ENCODE measurements around the gene BCL6. TPM values are rescaled to one million over a fixed set of nuclear protein-coding genes. Genes with fewer than 3 reads are reported as not detected.

Gene BCL6
- total and polyA plus RNA-seq, 4 donors: 7.8 to 71.8 (median 13.3) TPM

- H3K36me3 ChIP-seq (ENCODE audit: control insufficient read depth in 4 of 4, insufficient read depth in 3 of 4, low read depth in 1 of 4, low read length in 3 of 4): peaks cover 1 to 26% (median 22%) of the 10 kb centered on the region in 4 donors
- 94% methylated on average over 5 of the region's 5 CpGs for WGBS
- no peaks in the 10 kb centered on the region for H3K27me3 ChIP-seq (ENCODE audit: control insufficient read depth in 4 of 4, insufficient read depth in 4 of 4, low read length in 3 of 4)
- DNase-seq (ENCODE audit: low spot score): no peak
- no peak overlapping the region for H3K9ac ChIP-seq (ENCODE audit: low read depth in 1 of 2, low read length in 2 of 2)
- TF ChIP-seq ATF3 (IDR thresholded peaks at IDR 0.05): no peak
- TF ChIP-seq HNF4G (IDR thresholded peaks at IDR 0.05): no peak
- TF ChIP-seq TAF1 (conservative IDR thresholded peaks at IDR 0.05): no peak
- TF ChIP-seq YY1 (IDR thresholded peaks at IDR 0.05): no peak
- no peak for TF ChIP-seq NR2F2 (IDR thresholded peaks at IDR 0.05)
- no peak for TF ChIP-seq HNF4A (conservative IDR thresholded peaks at IDR 0.05)
- no peak for TF ChIP-seq FOXA1 (IDR thresholded peaks at IDR 0.05)
- no peak for TF ChIP-seq ZBTB33 (IDR thresholded peaks at IDR 0.05)
- no peak for TF ChIP-seq EGR1 (IDR thresholded peaks at IDR 0.05; ENCODE audit: low read depth in 2 of 2)
- TF ChIP-seq JUND (IDR thresholded peaks at IDR 0.05): no peak
- TF ChIP-seq CTCF (IDR thresholded peaks at IDR 0.05; ENCODE audit: low read depth, low read length, missing input control): no peak
- no peak for TF ChIP-seq RXRA (IDR thresholded peaks at IDR 0.05)
- no peak for TF ChIP-seq REST (IDR thresholded peaks at IDR 0.05)
- no peak for TF ChIP-seq RAD21 (IDR thresholded peaks at IDR 0.05)
- no peak for TF ChIP-seq FOXA2 (IDR thresholded peaks at IDR 0.05)
- no peak for TF ChIP-seq SP1 (IDR thresholded peaks at IDR 0.05)
- no peak overlapping the region for H3K4me3 ChIP-seq (ENCODE audit: low read depth in 1 of 3, low read length in 3 of 3)
- H3K27ac ChIP-seq (ENCODE audit: low read depth in 1 of 2, low read length in 2 of 2): no peak overlapping the region
- peaks cover 3 to 26% (median 22%) of the 10 kb centered on the region in 4 donors for H3K4me1 ChIP-seq (ENCODE audit: control insufficient read depth in 4 of 4, insufficient read depth in 4 of 4, low read length in 3 of 4)
- no peaks in the 10 kb centered on the region for H3K9me3 ChIP-seq (ENCODE audit: control insufficient read depth in 4 of 4, low read length in 3 of 4)
Observed at GRCh38 chr3:187718802-187719201, 26.5 kb downstream of the BCL6 start.

- no peak for DNase-seq (ENCODE audit: low spot score)
- peaks cover 1 to 13% (median 10%) of the 10 kb centered on the region in 4 donors for H3K36me3 ChIP-seq (ENCODE audit: control insufficient read depth in 4 of 4, insufficient read depth in 3 of 4, low read depth in 1 of 4, low read length in 3 of 4)
- no peaks in the 10 kb centered on the region for H3K27me3 ChIP-seq (ENCODE audit: control insufficient read depth in 4 of 4, insufficient read depth in 4 of 4, low read length in 3 of 4)
- 50% methylated on average over 1 of the region's 1 CpG for WGBS
- TF ChIP-seq ATF3 (IDR thresholded peaks at IDR 0.05) (no peak), FOXA2 (IDR thresholded peaks at IDR 0.05) (no peak), REST (IDR thresholded peaks at IDR 0.05) (no peak), HNF4A (conservative IDR thresholded peaks at IDR 0.05) (no peak), NR2F2 (IDR thresholded peaks at IDR 0.05) (no peak), GABPA (IDR thresholded peaks at IDR 0.05 in 1 of 2, conservative IDR thresholded peaks at IDR 0.05 in 1 of 2) (no peak), ZBTB33 (IDR thresholded peaks at IDR 0.05) (no peak), FOXA1 (IDR thresholded peaks at IDR 0.05) (no peak)
- H3K4me3 ChIP-seq (ENCODE audit: low read depth in 1 of 3, low read length in 3 of 3): no peak overlapping the region
- H3K4me1 ChIP-seq (ENCODE audit: control insufficient read depth in 4 of 4, insufficient read depth in 4 of 4, low read length in 3 of 4): peaks cover 3 to 26% (median 23%) of the 10 kb centered on the region in 4 donors
- no peak overlapping the region for H3K27ac ChIP-seq (ENCODE audit: low read depth in 1 of 2, low read length in 2 of 2)
- H3K9ac ChIP-seq (ENCODE audit: low read depth in 1 of 2, low read length in 2 of 2): no peak overlapping the region
- H3K9me3 ChIP-seq (ENCODE audit: control insufficient read depth in 4 of 4, low read length in 3 of 4): no peaks in the 10 kb centered on the region
Observed at GRCh38 chr3:187717572-187717971, 27.7 kb downstream of the BCL6 start.

Data from liver (tissue), 9 donors.